AG10803 (cell line): ENCODE measurements around the gene EDIL3.
"Not testable (repeated sequence)": the region's sequence is repeated elsewhere in the genome, so short reads cannot be mapped to it uniquely, and the experiment has no call there.

ENCODE experiments used
- DNase-seq: peaks from one replicate; pipeline ENCODE4 v3.0.0; 2010; ENCODE audit warnings: low read depth
- H3K4me3 ChIP-seq: 2 replicates; pipeline ENCODE4 v1.5.1; 2011; ENCODE audit warnings: mild to moderate bottlenecking, low read length, control low read depth
- TF ChIP-seq, protein P1 (sequence below): conservative IDR thresholded peaks from 2 replicates; pipeline ENCODE4 v1.5.1; 2011; ENCODE audit warnings: mild to moderate bottlenecking, low read length, control low read depth, inconsistent platforms

Gene EDIL3

DNA sequence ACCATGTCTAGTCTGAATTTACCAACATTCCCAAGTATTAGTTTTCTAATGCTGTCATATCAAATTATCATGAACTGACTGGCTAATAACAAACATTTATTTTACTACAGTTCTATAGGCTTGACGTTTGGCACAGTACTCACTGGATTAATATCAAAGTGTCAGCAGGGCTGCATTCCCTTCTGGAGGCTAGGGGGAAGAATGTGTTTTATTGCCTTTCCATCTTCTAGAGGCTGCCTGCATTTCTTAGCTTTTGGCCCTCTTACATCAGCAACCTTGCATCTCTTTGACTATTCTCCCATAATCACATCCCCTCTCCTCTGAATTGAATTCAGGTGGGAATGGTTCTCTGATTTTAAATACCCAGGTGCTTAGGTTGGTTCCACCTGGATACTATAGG lies 84.7 kb downstream of the EDIL3 start:
- TF ChIP-seq, protein P1, sequence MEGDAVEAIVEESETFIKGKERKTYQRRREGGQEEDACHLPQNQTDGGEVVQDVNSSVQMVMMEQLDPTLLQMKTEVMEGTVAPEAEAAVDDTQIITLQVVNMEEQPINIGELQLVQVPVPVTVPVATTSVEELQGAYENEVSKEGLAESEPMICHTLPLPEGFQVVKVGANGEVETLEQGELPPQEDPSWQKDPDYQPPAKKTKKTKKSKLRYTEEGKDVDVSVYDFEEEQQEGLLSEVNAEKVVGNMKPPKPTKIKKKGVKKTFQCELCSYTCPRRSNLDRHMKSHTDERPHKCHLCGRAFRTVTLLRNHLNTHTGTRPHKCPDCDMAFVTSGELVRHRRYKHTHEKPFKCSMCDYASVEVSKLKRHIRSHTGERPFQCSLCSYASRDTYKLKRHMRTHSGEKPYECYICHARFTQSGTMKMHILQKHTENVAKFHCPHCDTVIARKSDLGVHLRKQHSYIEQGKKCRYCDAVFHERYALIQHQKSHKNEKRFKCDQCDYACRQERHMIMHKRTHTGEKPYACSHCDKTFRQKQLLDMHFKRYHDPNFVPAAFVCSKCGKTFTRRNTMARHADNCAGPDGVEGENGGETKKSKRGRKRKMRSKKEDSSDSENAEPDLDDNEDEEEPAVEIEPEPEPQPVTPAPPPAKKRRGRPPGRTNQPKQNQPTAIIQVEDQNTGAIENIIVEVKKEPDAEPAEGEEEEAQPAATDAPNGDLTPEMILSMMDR, result no peak
- no peak for DNase-seq
- H3K4me3 ChIP-seq, result no peak overlapping the region

DNA sequence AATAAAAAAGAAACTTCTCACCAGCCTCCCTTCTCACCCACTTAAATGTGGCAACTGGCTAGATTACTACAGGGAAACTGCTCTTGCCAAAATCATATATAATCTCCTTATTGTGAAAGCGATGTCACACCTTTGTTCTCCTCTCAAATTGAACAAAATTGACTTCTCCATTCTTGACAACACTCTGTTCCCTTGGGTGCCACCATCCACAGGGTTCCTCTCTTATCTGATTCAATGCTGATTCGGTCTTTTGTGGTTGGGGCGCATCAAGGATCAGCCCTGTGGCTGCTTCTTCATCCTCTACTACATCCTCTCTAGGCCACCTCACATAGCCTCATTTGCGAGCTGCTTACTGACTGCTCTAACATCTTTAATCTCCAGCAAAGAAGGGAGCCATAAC lies 86.1 kb downstream of the EDIL3 start:
- TF ChIP-seq, protein P1, result no peak
- no peak for DNase-seq
- H3K4me3 ChIP-seq, result no peak overlapping the region

DNA sequence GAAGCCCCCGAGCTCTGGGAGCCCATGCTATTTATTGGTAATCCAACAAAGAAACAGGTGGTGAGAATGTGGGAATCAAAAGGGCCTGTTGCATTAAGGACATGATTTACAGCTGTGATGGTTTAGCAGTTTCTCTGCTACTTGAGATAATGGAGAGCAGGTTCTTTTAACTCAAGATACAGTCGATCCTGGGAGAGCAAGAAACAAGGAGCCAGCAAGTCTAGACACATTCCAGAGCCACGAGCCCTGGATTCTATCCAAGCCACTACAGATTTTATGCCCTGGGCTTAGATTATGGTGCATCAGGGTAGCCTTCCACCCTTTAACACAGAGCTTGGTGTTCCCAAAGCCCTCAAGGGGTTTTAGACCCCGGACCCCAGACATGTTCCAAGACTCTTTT lies 87.0 kb downstream of the EDIL3 start:
- DNase-seq, H3K4me3 ChIP-seq: not testable (repeated sequence)

DNA sequence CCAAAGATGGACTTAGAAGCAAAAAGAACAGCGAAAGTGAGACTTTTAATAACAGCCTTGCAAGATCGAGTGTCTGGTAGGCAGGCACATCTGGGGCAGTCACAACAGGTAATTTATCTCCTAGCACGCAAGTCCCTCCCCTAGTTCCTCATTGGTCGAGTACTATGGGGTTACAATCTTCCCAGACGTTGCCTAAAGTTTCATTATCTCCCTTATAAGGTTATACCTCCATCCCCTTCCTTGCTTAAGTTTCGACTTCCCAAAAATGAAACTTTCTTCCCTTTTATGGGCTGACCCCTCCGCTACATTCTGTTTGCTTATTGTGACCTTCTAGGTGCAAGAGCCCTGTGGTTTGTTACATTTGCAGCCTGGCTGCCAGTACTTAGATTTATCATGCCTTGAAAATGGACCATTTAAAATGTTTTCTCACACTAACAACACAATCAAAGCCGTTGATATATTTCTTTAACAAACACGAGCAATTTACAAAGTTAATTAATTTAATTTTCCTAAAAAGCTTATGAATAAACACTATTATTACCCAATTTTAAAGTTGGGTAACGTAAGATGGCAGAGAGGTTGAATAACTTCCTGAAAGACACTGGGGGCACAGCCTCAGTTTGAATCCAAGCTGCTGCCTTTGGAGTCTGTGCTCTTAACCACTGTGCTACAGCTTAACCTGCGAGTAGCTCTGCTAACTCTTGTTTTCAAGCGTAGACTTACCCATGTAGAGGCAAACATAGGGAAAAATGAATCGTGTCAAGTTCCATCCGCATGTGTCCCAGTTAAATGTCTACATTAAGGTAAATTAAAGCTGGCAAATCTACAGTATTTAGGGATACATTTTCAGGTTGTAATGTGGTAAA lies 91.7 kb downstream of the EDIL3 start:
- DNase-seq, result no peak
- TF ChIP-seq, protein P1, result no peak
- no peak overlapping the region for H3K4me3 ChIP-seq

DNA sequence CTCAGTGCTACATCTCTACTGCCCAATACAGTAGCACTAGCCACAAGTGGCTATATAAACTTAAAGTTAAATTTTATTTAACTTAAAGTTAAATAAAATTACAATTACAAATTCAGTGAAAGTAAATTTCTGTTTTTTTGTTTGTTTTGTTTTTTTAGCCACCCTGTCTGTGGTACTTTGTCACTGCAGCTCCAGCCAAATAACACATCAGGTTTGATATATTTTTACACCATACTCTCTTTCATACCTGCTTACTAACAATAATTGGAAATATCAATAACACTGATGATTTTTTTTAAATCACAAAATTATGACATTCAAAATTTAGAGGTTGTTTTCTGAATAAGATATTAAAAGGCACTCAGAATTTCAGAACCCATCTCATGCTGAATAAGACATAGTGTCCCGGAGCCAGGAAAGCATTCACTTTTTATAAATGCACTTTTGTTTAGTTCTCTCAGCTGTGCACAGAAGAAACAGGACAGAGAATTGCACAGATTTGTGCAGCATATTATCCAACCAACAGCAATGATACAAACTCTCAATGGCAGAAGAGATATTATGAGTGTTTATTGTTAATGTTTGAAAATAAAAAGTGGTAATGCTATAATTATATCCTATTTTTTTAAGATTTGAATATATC lies 92.6 kb downstream of the EDIL3 start:
- DNase-seq, result no peak
- no peak overlapping the region for H3K4me3 ChIP-seq
- TF ChIP-seq, protein P1, result no peak

DNA sequence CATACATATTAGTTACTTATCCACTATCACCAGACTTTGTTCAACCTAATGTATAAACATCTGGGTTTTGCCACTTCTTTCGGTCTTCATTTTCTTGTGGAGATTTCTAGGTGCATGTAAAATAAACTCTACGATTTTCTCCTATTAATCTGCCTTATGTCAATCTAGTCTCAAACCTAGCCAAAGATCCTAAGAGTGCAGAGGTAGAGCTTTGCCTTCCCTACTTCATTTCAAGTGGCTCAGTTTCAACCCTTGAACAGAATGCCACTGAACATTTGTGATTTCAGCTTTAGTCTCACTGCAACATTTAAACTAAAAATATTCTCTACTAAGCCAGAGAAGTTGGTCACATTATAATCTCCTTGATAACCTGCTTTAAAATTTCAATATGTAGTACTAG lies 94.0 kb downstream of the EDIL3 start:
- TF ChIP-seq, protein P1, result no peak
- DNase-seq, result no peak
- no peak overlapping the region for H3K4me3 ChIP-seq

DNA sequence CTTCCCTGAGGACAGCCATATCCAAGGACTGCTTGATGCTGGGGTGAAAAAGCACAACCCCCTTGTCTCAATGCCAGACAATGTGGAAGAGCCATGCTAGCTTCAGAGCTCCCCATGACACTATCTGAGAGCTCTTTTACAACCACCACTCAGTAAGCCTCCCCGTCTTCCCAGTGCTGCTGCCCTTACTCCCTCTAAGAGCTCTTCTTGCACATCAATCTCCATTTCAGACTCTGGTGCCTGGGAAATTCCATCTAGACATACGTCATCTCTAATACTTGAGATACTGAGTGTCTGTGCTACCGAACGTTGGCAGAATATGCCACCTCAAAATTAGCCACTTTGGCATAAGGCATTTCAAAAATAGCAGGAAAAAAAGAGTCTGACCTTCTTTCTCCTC lies 94.5 kb downstream of the EDIL3 start:
- peak; percentile 32 for DNase-seq
- TF ChIP-seq, protein P1, result no peak
- no peak overlapping the region for H3K4me3 ChIP-seq
